Measurements from ENCODE around the gene FBXO44. TPM values are rescaled to one million over a fixed set of nuclear protein-coding genes. Genes with fewer than 3 reads are reported as not detected.

FBXO44 gene
- total and polyA plus RNA-seq, 2 experiments from 2014 or later = 22.0 to 30.8 TPM

- no peak for TF ChIP-seq ZNF462 (CRISPR knock-in tag; IDR thresholded peaks at IDR 0.05)
- TF ChIP-seq EZH2 (IDR thresholded peaks at IDR 0.05; ENCODE audit: low read depth, unreplicated experiment) = no peak
- TF ChIP-seq ZNF114 (CRISPR knock-in tag; IDR thresholded peaks at IDR 0.05) = no peak
- no peak for TF ChIP-seq CTCF (conservative IDR thresholded peaks at IDR 0.05; ENCODE audit: low read depth in 2 of 2)
- no peak for TF ChIP-seq CREB1 (CRISPR knock-in tag; IDR thresholded peaks at IDR 0.05; ENCODE audit: low read depth)
- TF ChIP-seq NANOG (IDR thresholded peaks at IDR 0.05; ENCODE audit: borderline replicate concordance) = no peak
These were observed 39.6 kb upstream of the FBXO44 start (continued) for GRCh38 chr1:11615090-11615489.

- Histone ChIP-seq H3K9me2 (ENCODE audit: insufficient read depth) (no peaks in the 10 kb centered on the region), H3K27me3 (ENCODE audit: insufficient read depth) (no peaks in the 10 kb centered on the region), H3F3A (replicated peaks; ENCODE audit: low read depth) (no peaks in the 10 kb centered on the region), H3K79me2 (replicated peaks; ENCODE audit: insufficient read depth) (no peaks in the 10 kb centered on the region), H3K4me2 (no peak overlapping the region), H3K4me1 (ENCODE audit: insufficient read depth) (no peaks in the 10 kb centered on the region), H3K36me3 (ENCODE audit: insufficient read depth) (no peaks in the 10 kb centered on the region), H3K27ac (ENCODE audit: low read depth) (no peak overlapping the region), H3K4me3 (no peak overlapping the region), H2AFZ (no peak overlapping the region), H4K20me1 (replicated peaks; ENCODE audit: insufficient read depth) (no peaks in the 10 kb centered on the region)
- no peaks in the 10 kb centered on the region for H3K9me3 Mint-ChIP-seq
- no peak for ATAC-seq
- no peak for DNase-seq (ENCODE audit: low spot score)
- H3K27me3 Mint-ChIP-seq (ENCODE audit: insufficient read depth, low read depth, poor library complexity) = peaks cover 9% of the 10 kb centered on the region
- H3K36me3 Mint-ChIP-seq (ENCODE audit: low read depth) = no peaks in the 10 kb centered on the region
- no peak overlapping the region for H3K27ac Mint-ChIP-seq
- H3K4me3 Mint-ChIP-seq = no peak overlapping the region
- H3K4me1 Mint-ChIP-seq = peaks cover 4% of the 10 kb centered on the region; the same call in 2 of the 3 replicates
- no peak for TF ChIP-seq ZNF114 (CRISPR knock-in tag; IDR thresholded peaks at IDR 0.05)
- TF ChIP-seq REST (IDR thresholded peaks at IDR 0.05; ENCODE audit: unreplicated experiment) = no peak
- TF ChIP-seq POLR2AphosphoS5 (IDR thresholded peaks at IDR 0.05; ENCODE audit: low read depth) = no peak
- TF ChIP-seq NANOG (IDR thresholded peaks at IDR 0.05; ENCODE audit: borderline replicate concordance) = no peak
- no peak for TF ChIP-seq JUNB (IDR thresholded peaks at IDR 0.05; ENCODE audit: unreplicated experiment)
- no peak for TF ChIP-seq ZNF331 (CRISPR knock-in tag; IDR thresholded peaks at IDR 0.05; ENCODE audit: low read depth)
- no peak for TF ChIP-seq EZH2phosphoT487 (IDR thresholded peaks at IDR 0.05; ENCODE audit: unreplicated experiment)
- no peak for TF ChIP-seq EZH2 (IDR thresholded peaks at IDR 0.05; ENCODE audit: low read depth, unreplicated experiment)
- no peak for TF ChIP-seq CREB1 (CRISPR knock-in tag; IDR thresholded peaks at IDR 0.05; ENCODE audit: low read depth)
These were observed 37.9 kb upstream of the FBXO44 start for GRCh38 chr1:11616766-11617165.

Data from GM23338 (cell line).